ENCODE results near the gene PARVB. TPM values are rescaled to one million over a fixed set of nuclear protein-coding genes. Genes with fewer than 3 reads are reported as not detected.

PARVB gene
- total RNA-seq, 4 donors from 2014 or later = 33.5 to 73.5 (median 41.5) TPM

GRCh38 chr22:44080936-44081861 lies 57.1 kb downstream of the PARVB start:
- 39 to 40% methylated on average over 25 to 27 of the region's 27 CpGs for WGBS, 2 donors
- no peak overlapping the region for H3K27ac ChIP-seq

GRCh38 chr22:44082801-44083200 lies 58.7 kb downstream of the PARVB start:
- H3K27me3 ChIP-seq = no peaks in the 10 kb centered on the region
- DNase-seq (ENCODE audit: low spot score in 2 of 2) = no peak
- TF ChIP-seq EP300 (IDR thresholded peaks at IDR 0.05) (no peak), POLR2A (IDR thresholded peaks at IDR 0.05) (no peak), CTCF (IDR thresholded peaks at IDR 0.05) (no peak)
- peaks cover 0 to 17% (median 0%) of the 10 kb centered on the region in 4 donors for H3K9me3 ChIP-seq
- H3K4me1 ChIP-seq = peaks cover 0 to 13% (median 3%) of the 10 kb centered on the region in 4 donors
- no peak overlapping the region for H3K27ac ChIP-seq
- 83 to 91% methylated on average over 9 of the region's 9 CpGs for WGBS, 2 donors
- no peak overlapping the region for H3K4me3 ChIP-seq
- H3K36me3 ChIP-seq = no peaks in the 10 kb centered on the region

More at GRCh38 chr22:44080936-44081861, 57.1 kb downstream of the PARVB start:
- peak; percentile 61 to 85 for DNase-seq (ENCODE audit: low spot score in 2 of 2)
- H3K27me3 ChIP-seq = no peaks in the 10 kb centered on the region
- TF ChIP-seq POLR2A (IDR thresholded peaks at IDR 0.05) (no peak), CTCF (IDR thresholded peaks at IDR 0.05) (peak; percentile 65 to 82 (median 67))
- H3K9me3 ChIP-seq = peaks cover 0 to 17% (median 0%) of the 10 kb centered on the region in 4 donors
- H3K36me3 ChIP-seq = no peaks in the 10 kb centered on the region
- no peak overlapping the region for H3K4me3 ChIP-seq
- H3K4me1 ChIP-seq = peaks cover 0 to 3% (median 0%) of the 10 kb centered on the region in 4 donors

- DNase-seq (ENCODE audit: low spot score in 2 of 2) = no peak
- H3K4me1 ChIP-seq = peaks cover 0 to 23% (median 3%) of the 10 kb centered on the region in 4 donors
- TF ChIP-seq CTCF (IDR thresholded peaks at IDR 0.05) (no peak), POLR2A (IDR thresholded peaks at IDR 0.05) (no peak), EP300 (IDR thresholded peaks at IDR 0.05) (no peak)
These were observed 60.1 kb downstream of the PARVB start for GRCh38 chr22:44084044-44084772.

GRCh38 chr22:44085743-44086270 lies 61.7 kb downstream of the PARVB start:
- Histone ChIP-seq H3K27ac (peak overlapping the region in 2 of 4 donors; percentile 16 to 19), H3K9me3 (peaks cover 0 to 17% (median 0%) of the 10 kb centered on the region in 4 donors), H3K4me3 (no peak overlapping the region), H3K27me3 (no peaks in the 10 kb centered on the region), H3K4me1 (peaks cover 0 to 31% (median 3%) of the 10 kb centered on the region in 4 donors), H3K36me3 (no peaks in the 10 kb centered on the region)
- WGBS, 2 donors = 74 to 75% methylated on average over 11 of the region's 11 CpGs
- DNase-seq (ENCODE audit: low spot score in 2 of 2) = peak in 1 of 2 donors; percentile 48
- no peak for TF ChIP-seq EP300 (IDR thresholded peaks at IDR 0.05)
- no peak for TF ChIP-seq POLR2A (IDR thresholded peaks at IDR 0.05)
- peak in 1 of 5 experiments; percentile 25 for TF ChIP-seq CTCF (IDR thresholded peaks at IDR 0.05)

More at GRCh38 chr22:44084044-44084772, 60.1 kb downstream of the PARVB start:
- 90 to 94% methylated on average over 11 of the region's 11 CpGs for WGBS, 2 donors
- H3K36me3 ChIP-seq = no peaks in the 10 kb centered on the region
- H3K9me3 ChIP-seq = peaks cover 0 to 17% (median 0%) of the 10 kb centered on the region in 4 donors
- H3K4me3 ChIP-seq = no peak overlapping the region
- H3K27ac ChIP-seq = no peak overlapping the region
- H3K27me3 ChIP-seq = no peaks in the 10 kb centered on the region
